CD4-positive, alpha-beta memory T cell (primary cell): ENCODE results near the gene AK9. TPM values are rescaled to one million over a fixed set of nuclear protein-coding genes. Genes with fewer than 3 reads are reported as not detected.
"Not testable (repeated sequence)": the region's sequence is repeated elsewhere in the genome, so short reads cannot be mapped to it uniquely, and the experiment has no call there.

Source experiments
- CTCF ChIA-PET: fragments of 350-600 bp; sonication (Branson Sonifier 250); formaldehyde crosslinking; loops from one replicate; lab custom pipeline; 2021; ENCODE audit warnings: inconsistent platforms; ENCODE audit not compliant: partially characterized antibody; lab: Charles Lee
- POLR2A ChIA-PET: fragments of 350-600 bp; sonication (Branson Sonifier 250); formaldehyde crosslinking; loops from one replicate; lab custom pipeline; 2021; ENCODE audit not compliant: partially characterized antibody; lab: Charles Lee
- DNase-seq, 5 donors: peaks; one replicate each; pipeline versions ENCODE4 v3.0.0 to v3.0.0-alpha.2; 2020 to 2022; ENCODE audit warnings: mixed read lengths in 1 of 5
- H3K27ac ChIP-seq: one replicate; pipeline ENCODE4 v1.7.0; 2013; ENCODE audit warnings: low read depth, low read length
- H3K27me3 ChIP-seq: 2 replicates; pipeline ENCODE4 v1.7.0; 2013; ENCODE audit warnings: mild to moderate bottlenecking, low read length, moderate library complexity; ENCODE audit not compliant: insufficient read depth
- H3K36me3 ChIP-seq: 2 replicates; pipeline ENCODE4 v1.7.0; 2013; ENCODE audit warnings: mild to moderate bottlenecking, low read length, moderate library complexity; ENCODE audit not compliant: insufficient read depth
- H3K4me1 ChIP-seq: 2 replicates; pipeline ENCODE4 v1.7.0; 2013; ENCODE audit warnings: mild to moderate bottlenecking, low read length, moderate library complexity; ENCODE audit not compliant: insufficient read depth
- H3K4me3 ChIP-seq, 2 donors: one replicate each; pipeline ENCODE4 v1.7.0; 2013; ENCODE audit warnings: low read length in 2 of 2, mild to moderate bottlenecking in 1 of 2
- H3K9me3 ChIP-seq, 2 donors: one replicate each; pipeline ENCODE4 v1.7.0; 2013; ENCODE audit warnings: low read length in 2 of 2, control low read depth in 1 of 2; ENCODE audit not compliant: control insufficient read depth in 1 of 2
- H3K27ac Mint-ChIP-seq, 7 donors: one replicate each; pipeline ENCODE4 v1.8.0; 2020 to 2021; ENCODE audit warnings: mixed read lengths in 7 of 7, mild to moderate bottlenecking in 6 of 7, inconsistent platforms in 3 of 7, moderate library complexity in 3 of 7
- H3K27me3 Mint-ChIP-seq, 2 donors: one replicate each; pipeline ENCODE4 v1.8.0; 2020 to 2021; ENCODE audit warnings: mixed read lengths in 2 of 2
- H3K36me3 Mint-ChIP-seq, 2 donors: one replicate each; pipeline ENCODE4 v1.8.0; 2020 to 2021; ENCODE audit warnings: mixed read lengths in 2 of 2, inconsistent platforms in 1 of 2, mild to moderate bottlenecking in 1 of 2
- H3K4me1 Mint-ChIP-seq, 4 donors: one replicate each; pipeline ENCODE4 v1.8.0; 2020 to 2021; ENCODE audit warnings: mixed read lengths in 4 of 4, mild to moderate bottlenecking in 1 of 4
- H3K4me3 Mint-ChIP-seq, 8 donors: one replicate each; pipeline ENCODE4 v1.8.0; 2020 to 2021; ENCODE audit warnings: mixed read lengths in 8 of 8, mild to moderate bottlenecking in 7 of 8, moderate library complexity in 6 of 8, inconsistent platforms in 3 of 8
- H3K9me3 Mint-ChIP-seq, 8 donors: one replicate each; pipeline ENCODE4 v1.8.0; 2020 to 2021; ENCODE audit warnings: mixed read lengths in 8 of 8, mild to moderate bottlenecking in 5 of 8, inconsistent platforms in 3 of 8, moderate library complexity in 1 of 8
- intact Hi-C: fragments of 100-400 bp; cut with micrococcal nuclease; formaldehyde crosslinking; loops from one replicate; pipeline ENCODE4 v1.15.1; 2023
- polyA plus RNA-seq, 2 donors: library from polyadenylated mRNA; unstranded; fragments of 300-500 nt; fragmentation: Illumina TruSeq; gene quantifications; one replicate each; pipeline ENCODE4 v1.2.3, GENCODE V29; 2021
- total RNA-seq, 2 experiments: library from RNA; stranded (reverse); gene quantifications; one replicate each; pipeline ENCODE4 v1.2.3, GENCODE V29; 2021

Gene AK9
- total and polyA plus RNA-seq, 4 experiments from 2014 or later: 5.1 to 18.4 (median 12.5) TPM

DNA sequence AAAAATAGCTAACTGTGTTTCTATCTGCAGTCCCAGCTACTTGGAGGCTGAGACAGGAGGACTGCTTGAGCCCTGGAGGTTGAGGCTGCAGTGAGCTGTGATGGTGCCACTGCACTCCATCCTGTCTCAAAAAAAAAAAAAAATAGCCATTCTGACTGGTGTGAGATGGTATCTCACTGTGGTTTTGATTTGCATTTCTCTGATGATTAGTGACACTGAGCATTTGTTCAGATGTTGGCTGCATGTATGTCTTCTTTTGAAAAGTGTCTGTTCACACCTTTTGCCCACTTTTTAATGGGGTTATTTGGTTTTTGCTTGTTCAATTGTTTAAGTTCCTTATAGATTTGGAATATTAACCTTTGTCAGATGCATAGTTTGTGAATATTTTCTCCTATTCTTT is 171.4 kb downstream of the AK9 start:
- H3K36me3 Mint-ChIP-seq: peaks cover 1 to 11% of the 10 kb centered on the region in 2 donors
- H3K27ac Mint-ChIP-seq, H3K27ac ChIP-seq, H3K4me3 Mint-ChIP-seq, CTCF ChIA-PET, H3K36me3 ChIP-seq, H3K9me3 Mint-ChIP-seq, H3K27me3 Mint-ChIP-seq, H3K9me3 ChIP-seq, H3K27me3 ChIP-seq, DNase-seq, POLR2A ChIA-PET, H3K4me3 ChIP-seq: not testable (repeated sequence)
- intact Hi-C loops: loop anchor here (5.0 to 10.0 kb wide), 2 partner anchors 37 to 175 kb away; partner anchors contain the start of genes AK9, FIG4 and ZBTB24
- H3K4me1 ChIP-seq: peaks cover 25% of the 10 kb centered on the region
- H3K4me1 Mint-ChIP-seq: peaks cover 15 to 29% (median 22%) of the 10 kb centered on the region in 4 donors

- POLR2A ChIA-PET: no interaction called here
- no peak for DNase-seq
- Mint-ChIP-seq H3K27ac (peak overlapping the region in 5 of 7 donors; percentile 17 to 76 (median 60)), H3K27me3 (peaks cover 1 to 2% of the 10 kb centered on the region in 2 donors), H3K9me3 (peaks cover 0 to 4% (median 0%) of the 10 kb centered on the region in 8 donors), H3K36me3 (no peaks in the 10 kb centered on the region), H3K4me3 (peak overlapping the region in 7 of 8 donors; percentile 26 to 88 (median 70)), H3K4me1 (peaks cover 15 to 30% (median 23%) of the 10 kb centered on the region in 4 donors)
- intact Hi-C loops: loop anchor here (2.0 to 5.0 kb wide), 2 partner anchors 35 to 330 kb away; partner anchors contain the start of gene ZBTB24
- Histone ChIP-seq H3K27me3 (no peaks in the 10 kb centered on the region), H3K36me3 (no peaks in the 10 kb centered on the region), H3K4me3 (no peak overlapping the region), H3K27ac (no peak overlapping the region), H3K4me1 (peaks cover 25% of the 10 kb centered on the region), H3K9me3 (no peaks in the 10 kb centered on the region)
- CTCF ChIA-PET: no interaction called here
Observed at GRCh38 chr6:109516929-109517328, 174.1 kb downstream of the AK9 start.

DNA sequence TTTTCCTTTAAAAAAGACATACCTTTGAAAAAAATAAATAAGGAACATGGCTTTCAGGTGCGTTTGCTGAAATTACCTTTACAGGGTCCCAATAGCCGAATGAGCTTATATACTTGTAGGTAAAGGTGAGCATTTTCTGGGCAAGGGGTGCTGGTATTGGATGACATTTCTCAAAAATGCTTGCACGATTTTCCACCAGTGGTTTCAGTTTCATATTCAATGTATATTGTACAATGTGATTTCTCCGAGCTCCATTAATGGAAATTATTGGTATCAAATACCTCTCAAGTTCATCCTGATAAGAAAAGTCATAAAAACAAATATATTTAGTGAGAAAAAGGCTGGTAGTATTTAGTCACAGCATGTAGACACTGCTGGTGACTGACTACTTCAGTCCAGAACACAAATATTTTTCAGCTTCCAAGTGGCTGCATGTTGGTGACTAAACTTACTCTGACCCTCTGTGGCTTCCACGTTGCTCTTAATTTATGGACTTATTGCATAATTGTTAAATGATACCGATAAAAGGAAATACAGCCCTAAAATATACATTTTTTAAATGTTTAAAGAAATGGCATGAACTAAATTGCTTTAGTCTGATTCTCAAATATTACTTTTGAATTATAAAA is 175.1 kb downstream of the AK9 start:
- POLR2A ChIA-PET: interaction anchor here (1.0 to 1.4 kb wide), 5 partner anchors 24 to 175 kb away, joined by 3 to 8 read pairs (median 5); partner anchors contain the start of genes AK9, CD164, FIG4 and MICAL1
- peak overlapping the region; percentile 14 to 43 for H3K4me3 ChIP-seq

DNA sequence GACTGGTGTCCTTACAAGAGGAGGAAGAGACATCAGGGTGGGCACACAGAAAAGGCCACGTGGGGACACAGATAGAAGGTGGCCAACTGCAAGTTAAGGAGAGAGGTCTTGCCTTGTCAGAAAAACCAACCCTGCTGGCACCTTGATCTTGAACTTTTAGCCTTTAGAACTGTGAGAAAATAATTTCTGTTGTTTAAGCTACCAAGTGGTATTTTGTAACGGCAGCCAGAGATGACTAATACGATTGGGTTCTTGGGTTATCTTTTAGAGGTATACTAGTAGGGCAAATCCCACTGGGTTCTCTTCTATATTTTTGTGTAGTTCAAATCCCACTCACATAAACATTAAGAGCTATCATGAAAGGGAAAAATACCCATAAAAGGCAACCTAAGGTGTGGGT is 176.1 kb downstream of the AK9 start:
- peaks cover 14 to 30% (median 23%) of the 10 kb centered on the region in 4 donors for H3K4me1 Mint-ChIP-seq
- intact Hi-C loops: loop anchor here (5.0 kb wide), 1 partner anchor 33 kb away; the partner anchor contains the start of gene ZBTB24

More for the DNA sequence above, 175.1 kb downstream of the AK9 start:
- Mint-ChIP-seq H3K4me3 (peak overlapping the region; percentile 64 to 88 (median 74)), H3K27ac (peak overlapping the region; percentile 43 to 81 (median 63)), H3K4me1 (peaks cover 15 to 30% (median 23%) of the 10 kb centered on the region in 4 donors), H3K27me3 (peaks cover 0 to 2% of the 10 kb centered on the region in 2 donors), H3K9me3 (peaks cover 0 to 4% (median 0%) of the 10 kb centered on the region in 8 donors), H3K36me3 (no peaks in the 10 kb centered on the region)
- H3K9me3 ChIP-seq: no peaks in the 10 kb centered on the region
- no peaks in the 10 kb centered on the region for H3K36me3 ChIP-seq
- H3K4me1 ChIP-seq: peaks cover 25% of the 10 kb centered on the region
- H3K27me3 ChIP-seq: no peaks in the 10 kb centered on the region
- intact Hi-C loops: loop anchor here (2.0 to 5.0 kb wide), 2 partner anchors 34 to 329 kb away; partner anchors contain the start of gene ZBTB24
- DNase-seq: peak in 3 of 5 donors; percentile 10 to 14 (median 12)
- no peak overlapping the region for H3K27ac ChIP-seq
- CTCF ChIA-PET: interaction anchor here (0.6 to 1.2 kb wide), 6 partner anchors 10 to 188 kb away, joined by 3 to 5 read pairs (median 3); partner anchors contain the start of gene CD164

DNA sequence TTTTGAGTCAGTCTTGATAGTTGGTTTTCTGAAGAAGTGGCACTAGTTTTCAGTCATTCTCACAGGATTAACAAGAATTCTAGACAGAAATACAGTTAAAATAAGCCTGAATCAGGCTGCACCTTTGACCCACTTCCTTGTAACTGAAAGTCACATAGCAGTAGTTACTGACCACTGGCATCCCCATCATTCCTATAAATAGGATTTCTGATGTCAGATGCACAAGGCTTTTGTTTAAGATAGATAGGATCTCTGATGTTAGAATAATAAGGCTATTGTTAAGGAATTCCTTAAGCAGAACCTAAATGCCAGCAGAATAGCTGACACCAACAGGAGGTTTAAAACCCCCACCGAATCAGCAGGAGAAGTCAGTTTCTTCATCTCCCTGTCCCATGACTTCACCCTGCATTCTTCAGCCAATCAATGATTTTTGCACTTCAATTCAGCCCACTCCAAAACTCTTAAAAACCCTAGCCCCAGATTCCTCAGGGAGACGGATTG is 177.4 kb downstream of the AK9 start:
- no peaks in the 10 kb centered on the region for H3K36me3 ChIP-seq
- peaks cover 25% of the 10 kb centered on the region for H3K4me1 ChIP-seq
- peaks cover 0 to 2% (median 0%) of the 10 kb centered on the region in 8 donors for H3K9me3 Mint-ChIP-seq
- POLR2A ChIA-PET: no interaction called here
- no peak overlapping the region for H3K4me3 ChIP-seq
- H3K27me3 Mint-ChIP-seq: peaks cover 0 to 2% of the 10 kb centered on the region in 2 donors
- H3K4me1 Mint-ChIP-seq: peaks cover 14 to 30% (median 23%) of the 10 kb centered on the region in 4 donors
- no peak overlapping the region for H3K4me3 Mint-ChIP-seq
- intact Hi-C loops: no loop called here
- DNase-seq: no peak
- CTCF ChIA-PET: no interaction called here
- no peak overlapping the region for H3K27ac Mint-ChIP-seq
- no peaks in the 10 kb centered on the region for H3K9me3 ChIP-seq
- H3K36me3 Mint-ChIP-seq: no peaks in the 10 kb centered on the region
- H3K27ac ChIP-seq: no peak overlapping the region
- no peaks in the 10 kb centered on the region for H3K27me3 ChIP-seq

More for the DNA sequence above, 176.1 kb downstream of the AK9 start:
- Histone ChIP-seq H3K36me3 (no peaks in the 10 kb centered on the region), H3K9me3 (no peaks in the 10 kb centered on the region), H3K27ac (no peak overlapping the region), H3K4me3 (no peak overlapping the region), H3K27me3 (no peaks in the 10 kb centered on the region), H3K4me1 (peaks cover 25% of the 10 kb centered on the region)
- ChIA-PET CTCF (interaction anchor here (0.9 to 1.2 kb wide), 4 partner anchors 9 to 132 kb away, joined by 3 to 5 read pairs (median 4); partner anchors contain the start of gene CD164), POLR2A (interaction anchor here (1.4 kb wide), 1 partner anchor 24 kb away, joined by 7 read pairs; no protein-coding TSS in a partner anchor)
- peaks cover 0 to 4% (median 0%) of the 10 kb centered on the region in 8 donors for H3K9me3 Mint-ChIP-seq
- H3K27ac Mint-ChIP-seq: peak overlapping the region in 4 of 7 donors; percentile 22 to 73 (median 50)
- H3K27me3 Mint-ChIP-seq: peaks cover 0 to 2% of the 10 kb centered on the region in 2 donors
- H3K4me3 Mint-ChIP-seq: peak overlapping the region; percentile 52 to 88 (median 71)
- H3K36me3 Mint-ChIP-seq: no peaks in the 10 kb centered on the region
- DNase-seq: no peak

GRCh38 chr6:109512271-109512817 is 178.7 kb downstream of the AK9 start:
- Histone ChIP-seq H3K4me1 (peaks cover 24% of the 10 kb centered on the region), H3K9me3 (no peaks in the 10 kb centered on the region), H3K27ac (no peak overlapping the region), H3K27me3 (no peaks in the 10 kb centered on the region), H3K36me3 (no peaks in the 10 kb centered on the region), H3K4me3 (no peak overlapping the region)
- ChIA-PET CTCF (no interaction called here), POLR2A (no interaction called here)
- Mint-ChIP-seq H3K36me3 (no peaks in the 10 kb centered on the region), H3K27me3 (peaks cover 0 to 2% of the 10 kb centered on the region in 2 donors), H3K4me1 (peaks cover 14 to 27% (median 22%) of the 10 kb centered on the region in 4 donors), H3K4me3 (no peak overlapping the region), H3K9me3 (peaks cover 0 to 2% (median 0%) of the 10 kb centered on the region in 8 donors), H3K27ac (no peak overlapping the region)
- intact Hi-C loops: no loop called here
- no peak for DNase-seq

DNA sequence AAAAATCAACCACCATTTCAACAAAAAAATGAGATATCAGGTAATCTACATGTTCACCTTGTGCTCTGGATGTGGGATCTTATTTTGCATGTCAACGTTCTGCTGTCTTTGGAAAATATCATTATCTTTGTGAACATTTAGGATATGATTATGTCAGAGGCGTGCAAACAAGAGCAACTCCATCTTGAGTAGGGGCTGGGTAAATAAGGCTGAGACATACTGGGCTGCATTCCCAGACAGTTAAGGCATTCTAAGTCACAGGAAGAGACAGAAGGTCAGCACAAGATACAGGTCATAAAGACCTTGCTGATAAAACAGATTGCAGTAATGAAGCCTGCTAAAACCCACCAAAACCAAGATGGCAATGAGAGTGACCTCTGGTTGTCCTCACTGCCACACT is 179.2 kb downstream of the AK9 start:
- CTCF ChIA-PET: no interaction called here

More for the DNA sequence above, 179.2 kb downstream of the AK9 start:
- no peak for DNase-seq
- H3K36me3 ChIP-seq: no peaks in the 10 kb centered on the region
- H3K9me3 ChIP-seq: no peaks in the 10 kb centered on the region
- POLR2A ChIA-PET: no interaction called here
- Mint-ChIP-seq H3K4me3 (no peak overlapping the region), H3K9me3 (peaks cover 0 to 2% (median 0%) of the 10 kb centered on the region in 8 donors), H3K4me1 (peaks cover 11 to 23% (median 17%) of the 10 kb centered on the region in 4 donors), H3K27me3 (peaks cover 0 to 2% of the 10 kb centered on the region in 2 donors), H3K27ac (no peak overlapping the region), H3K36me3 (no peaks in the 10 kb centered on the region)
- no peak overlapping the region for H3K27ac ChIP-seq
- H3K4me1 ChIP-seq: peaks cover 19% of the 10 kb centered on the region
- no peaks in the 10 kb centered on the region for H3K27me3 ChIP-seq
- no peak overlapping the region for H3K4me3 ChIP-seq
- intact Hi-C loops: no loop called here
